COLO668 (cell line): ENCODE data around the gene ADCY9.
"Not testable (repeated sequence)": the region's sequence is repeated elsewhere in the genome, so short reads cannot be mapped to it uniquely, and the experiment has no call there.

Source experiments
- DNase-seq: peaks from one replicate; lab custom pipeline; 2025; ENCODE audit not compliant: unreplicated experiment; lab: John Stamatoyannopoulos, UW

ADCY9 gene

DNA sequence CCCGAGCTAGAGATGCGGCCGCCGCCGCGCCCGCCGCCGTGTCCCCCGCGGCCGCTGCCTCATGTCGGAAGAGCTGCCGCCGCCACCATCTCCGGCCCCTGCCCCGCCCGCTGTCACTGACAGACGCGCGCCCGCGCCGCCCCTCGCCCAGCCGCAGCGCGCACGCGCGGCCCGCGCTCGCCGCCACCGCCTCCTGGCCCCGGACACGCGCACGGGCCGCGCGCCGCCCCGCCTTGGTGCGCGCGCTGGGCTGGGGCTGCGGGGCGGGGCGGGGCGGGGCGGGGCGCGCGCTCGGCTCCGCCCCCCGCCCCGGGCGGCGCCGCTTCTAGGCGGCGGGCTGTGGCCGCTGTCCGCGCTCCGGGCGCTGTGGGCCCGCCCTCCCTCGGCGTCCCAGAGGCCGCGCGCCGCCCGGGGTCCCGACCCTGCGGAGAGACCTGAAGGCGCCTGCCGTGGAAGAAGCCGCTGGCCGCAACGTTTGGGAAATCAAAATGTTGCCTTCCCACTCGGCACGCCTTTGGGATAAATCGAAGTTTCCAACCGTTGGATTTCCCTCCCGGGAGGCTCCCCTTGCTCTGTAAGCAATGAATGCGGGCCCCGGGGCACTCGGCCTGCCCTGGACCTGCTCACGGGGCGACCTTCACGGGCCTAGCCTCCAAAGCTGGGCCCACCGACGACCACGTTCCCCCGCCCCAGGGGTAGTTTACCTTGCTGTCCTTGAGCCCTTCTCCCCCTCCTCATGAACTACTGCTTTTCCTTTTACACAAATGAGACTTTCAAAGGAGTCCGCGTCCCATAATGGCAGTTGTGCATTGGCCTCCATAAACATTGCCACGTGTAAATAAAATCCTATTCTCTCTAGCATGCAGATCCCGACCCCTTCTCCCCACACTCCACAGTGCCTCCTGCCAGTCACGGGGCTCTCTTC is at the start of gene ADCY9:
Gene ADCY9 (minus strand): TSS at position 118 of the 925 bp plus-strand sequence. CDS start 1,000 bp downstream, outside the sequence.
- DNase-seq: peak; percentile 94

DNA sequence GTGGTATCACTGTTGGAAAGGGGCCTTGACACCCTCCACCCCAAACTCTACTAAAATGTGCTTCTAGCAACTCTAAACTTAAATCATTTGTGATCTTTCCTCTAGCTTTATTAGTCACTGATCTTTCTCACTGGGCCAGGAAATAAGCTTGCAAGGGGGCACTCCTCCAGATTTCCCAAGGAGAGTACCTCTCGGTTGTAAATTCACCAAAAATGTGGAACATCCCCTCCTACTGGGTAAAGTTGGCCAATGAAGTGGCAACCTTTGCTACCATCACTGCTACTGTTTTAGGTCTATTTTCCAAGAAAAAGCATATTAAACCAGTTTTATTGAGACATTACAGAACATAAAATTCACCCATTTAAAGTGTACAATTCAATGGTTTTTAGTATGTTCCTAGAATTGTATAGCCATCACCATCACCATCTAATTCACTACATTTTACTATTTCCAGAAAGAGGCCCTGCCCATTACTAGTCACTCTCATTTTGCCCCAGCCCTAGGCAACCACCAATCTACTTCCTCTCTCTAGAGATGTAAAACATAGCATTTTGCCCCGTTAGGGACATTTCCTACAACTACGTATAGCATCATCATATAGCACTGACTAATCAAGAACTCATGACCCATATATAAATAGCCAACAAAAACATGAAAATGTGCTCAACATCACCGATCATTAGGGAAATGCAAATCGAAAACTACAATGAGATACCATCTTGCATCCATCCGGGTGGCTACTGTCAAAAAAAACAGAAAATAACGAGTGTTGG is 44.6 kb upstream of the ADCY9 start:
- DNase-seq: no peak

GRCh38 chr16:4159726-4160125 is 43.5 kb upstream of the ADCY9 start:
- DNase-seq: no peak

DNA sequence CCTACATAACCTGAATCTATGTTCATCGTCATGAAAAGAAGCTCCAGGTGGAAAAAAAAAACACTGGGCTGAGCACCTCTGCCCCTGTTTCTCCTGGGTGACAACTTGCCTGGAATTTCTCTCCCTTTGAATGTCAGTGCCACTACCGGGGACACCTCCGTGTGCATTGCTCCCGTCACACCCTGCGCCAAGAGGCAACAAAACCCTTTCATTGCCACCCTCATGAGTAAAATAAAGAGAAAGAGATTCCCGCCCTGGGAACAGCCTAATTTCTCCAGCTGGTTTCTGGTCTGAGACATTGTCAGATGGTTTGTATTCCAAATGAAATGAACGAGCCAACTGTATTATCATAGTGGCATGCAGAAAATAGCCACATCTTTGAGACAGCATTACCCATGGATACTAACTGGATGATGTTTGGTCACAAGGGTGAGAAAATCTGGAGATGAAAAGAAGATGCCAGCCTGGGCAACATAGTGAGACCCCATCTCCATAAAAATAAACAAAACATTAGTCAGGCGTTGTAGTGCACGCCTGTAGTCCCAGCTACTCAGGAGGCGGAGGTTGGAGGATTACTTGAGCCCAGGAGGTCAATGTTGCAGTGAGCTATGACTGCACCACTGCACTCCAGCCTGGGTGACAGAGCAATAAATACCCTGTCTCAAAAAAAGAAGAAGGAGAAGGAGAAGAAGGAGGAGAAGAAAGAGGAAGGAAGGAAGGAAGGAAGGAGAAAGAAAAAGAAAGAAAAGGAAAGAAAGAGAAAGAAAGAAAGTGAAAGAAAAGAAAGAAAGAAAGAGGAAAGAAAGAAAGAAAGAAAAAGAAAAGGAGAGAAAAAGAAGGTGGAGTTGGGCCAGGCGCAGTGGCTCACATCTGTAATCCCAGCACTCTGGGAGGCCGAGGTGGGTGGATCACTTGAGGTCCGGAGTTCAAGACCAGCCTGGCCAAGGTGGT is 42.2 kb upstream of the ADCY9 start:
- DNase-seq: no peak

DNA sequence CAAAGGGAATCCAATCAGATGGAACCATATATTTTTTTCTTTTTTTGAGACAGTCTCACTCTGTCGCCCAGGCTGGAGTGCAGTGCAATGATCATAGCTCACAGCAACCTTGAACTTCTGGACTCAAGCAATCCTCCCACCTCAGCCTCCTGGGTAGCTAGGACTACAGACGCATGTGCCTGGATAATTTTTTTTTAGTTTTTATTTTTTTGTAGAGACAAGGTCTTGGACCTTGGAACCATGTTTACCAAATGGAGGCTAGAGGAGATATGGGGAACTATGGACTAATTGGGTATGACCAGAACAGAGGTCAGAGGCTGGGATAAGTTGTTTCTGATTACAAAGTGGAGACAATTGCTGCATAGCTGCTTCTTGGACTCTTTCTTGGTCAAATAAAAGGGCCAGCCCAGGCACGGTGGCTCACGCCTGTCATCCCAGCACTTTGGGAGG is 41.2 kb upstream of the ADCY9 start:
- no peak for DNase-seq

DNA sequence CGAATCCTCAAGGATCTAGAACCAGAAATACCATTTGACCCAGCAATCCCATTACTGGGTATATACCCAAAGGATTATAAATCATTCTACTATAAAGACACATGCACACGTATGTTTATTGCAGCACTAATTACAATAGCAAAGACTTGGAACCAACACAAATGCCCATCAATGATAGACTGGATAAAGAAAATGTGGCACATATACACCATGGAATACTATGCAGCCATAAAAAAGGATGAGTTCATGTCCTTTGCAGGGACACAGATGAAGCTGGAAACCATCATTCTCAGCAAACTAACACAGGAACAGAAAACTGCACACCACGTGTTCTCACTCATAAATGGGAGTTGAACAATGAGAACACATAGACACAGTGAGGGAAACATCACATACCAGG is 40.3 kb upstream of the ADCY9 start:
- DNase-seq: not testable (repeated sequence)

DNA sequence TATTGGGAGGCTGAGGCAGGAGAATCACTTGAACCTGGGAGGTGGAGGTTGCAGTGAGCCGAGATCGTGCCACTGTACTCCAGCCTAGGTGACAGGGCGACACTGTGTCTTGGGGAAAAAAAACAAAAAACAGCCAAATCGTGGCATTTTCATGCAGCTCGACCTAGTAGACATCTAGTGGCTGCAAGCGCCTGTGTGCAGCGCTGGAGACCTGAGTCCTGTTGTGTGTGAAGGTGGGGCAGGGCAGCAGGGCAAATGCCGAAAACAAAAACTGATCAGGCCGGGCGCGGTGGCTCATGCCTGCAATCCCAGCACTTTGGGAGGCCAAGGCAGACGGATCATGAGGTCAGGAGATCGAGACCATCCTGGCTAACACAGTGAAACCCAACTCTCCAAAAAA is 37.1 kb upstream of the ADCY9 start:
- not testable (repeated sequence) for DNase-seq

DNA sequence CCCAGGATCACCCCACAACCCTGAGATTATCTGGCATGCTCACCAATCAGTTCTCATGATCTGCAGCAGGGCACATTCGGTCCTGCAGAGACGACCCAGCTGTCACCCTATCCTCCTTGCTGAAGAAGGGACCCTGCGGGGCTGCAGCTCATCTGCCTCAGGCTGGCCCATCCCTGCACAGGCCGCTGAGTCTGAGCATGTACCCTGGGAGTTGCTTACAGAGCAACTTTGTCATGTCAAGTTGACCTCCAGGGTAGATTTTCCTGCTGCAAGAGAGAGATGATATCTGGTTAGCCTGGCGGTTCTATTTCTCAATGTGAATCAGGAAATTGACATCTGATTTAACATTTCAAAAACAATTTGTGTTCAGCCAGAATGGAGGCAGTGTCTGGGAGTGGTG is 36.0 kb upstream of the ADCY9 start:
- no peak for DNase-seq

DNA sequence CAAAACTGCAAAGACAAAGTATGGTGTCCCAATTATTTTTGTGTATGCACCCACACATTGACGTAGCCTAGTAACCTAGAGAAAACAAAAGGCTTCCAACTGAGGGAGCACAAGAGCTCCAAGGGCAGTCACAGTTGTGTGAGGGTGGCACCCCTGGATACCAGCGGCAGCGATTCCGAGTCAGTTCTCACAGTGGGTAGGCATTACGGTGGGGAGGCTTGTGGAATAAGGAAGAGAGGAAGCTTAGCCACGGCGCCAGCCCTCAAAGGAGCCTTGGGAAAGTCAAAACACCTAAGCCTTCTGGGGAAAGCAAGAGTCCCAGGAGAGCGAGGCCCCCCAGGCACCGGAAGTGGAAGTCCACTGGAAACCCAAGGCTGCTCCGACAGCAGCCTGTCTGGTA is 31.0 kb upstream of the ADCY9 start:
- DNase-seq: no peak

DNA sequence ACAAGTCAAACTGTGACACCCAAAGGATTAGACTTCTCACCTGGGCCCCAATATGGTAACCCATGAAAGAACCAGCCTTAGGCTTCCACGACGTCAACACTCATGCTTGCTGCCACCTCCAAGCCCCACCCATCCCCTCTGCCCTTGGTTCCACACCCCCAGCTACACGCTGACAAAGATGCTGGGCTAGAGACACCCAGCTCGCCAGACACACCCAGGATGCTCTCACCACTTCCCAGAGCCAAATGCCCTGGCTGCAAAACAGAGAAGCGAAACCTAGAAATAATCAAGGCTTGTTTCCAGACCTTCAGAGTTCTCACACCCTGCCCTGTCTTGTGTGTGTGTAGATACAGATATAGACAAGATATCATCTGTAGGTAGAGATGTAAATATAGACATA is 26.0 kb upstream of the ADCY9 start:
- no peak for DNase-seq

- no peak for DNase-seq
Measured at GRCh38 chr16:4141604-4142003, 25.4 kb upstream of the ADCY9 start.

DNA sequence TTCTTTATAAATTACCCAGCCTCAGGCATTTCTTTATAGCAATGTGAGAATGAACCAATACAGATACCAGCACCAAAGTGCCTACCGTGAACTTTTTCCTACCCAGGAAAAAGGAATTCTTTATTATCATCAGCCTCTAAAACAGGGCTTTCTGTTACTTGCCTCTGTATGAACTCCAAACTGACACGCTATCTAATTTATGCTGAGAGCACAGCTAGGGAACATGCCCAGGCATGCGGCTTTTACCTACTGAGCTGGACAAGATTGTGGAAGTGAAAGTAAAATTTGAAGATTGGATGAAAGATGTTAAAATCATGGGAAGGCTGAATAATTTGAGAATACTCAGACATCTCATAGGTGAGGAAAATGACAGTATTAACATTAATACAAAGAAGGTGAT is 24.4 kb upstream of the ADCY9 start:
- DNase-seq: no peak

GRCh38 chr16:4139968-4140367 is 23.7 kb upstream of the ADCY9 start:
- DNase-seq: no peak

GRCh38 chr16:4138713-4139112 is 22.5 kb upstream of the ADCY9 start:
- no peak for DNase-seq

GRCh38 chr16:4137438-4137837 is 21.2 kb upstream of the ADCY9 start:
- no peak for DNase-seq

DNA sequence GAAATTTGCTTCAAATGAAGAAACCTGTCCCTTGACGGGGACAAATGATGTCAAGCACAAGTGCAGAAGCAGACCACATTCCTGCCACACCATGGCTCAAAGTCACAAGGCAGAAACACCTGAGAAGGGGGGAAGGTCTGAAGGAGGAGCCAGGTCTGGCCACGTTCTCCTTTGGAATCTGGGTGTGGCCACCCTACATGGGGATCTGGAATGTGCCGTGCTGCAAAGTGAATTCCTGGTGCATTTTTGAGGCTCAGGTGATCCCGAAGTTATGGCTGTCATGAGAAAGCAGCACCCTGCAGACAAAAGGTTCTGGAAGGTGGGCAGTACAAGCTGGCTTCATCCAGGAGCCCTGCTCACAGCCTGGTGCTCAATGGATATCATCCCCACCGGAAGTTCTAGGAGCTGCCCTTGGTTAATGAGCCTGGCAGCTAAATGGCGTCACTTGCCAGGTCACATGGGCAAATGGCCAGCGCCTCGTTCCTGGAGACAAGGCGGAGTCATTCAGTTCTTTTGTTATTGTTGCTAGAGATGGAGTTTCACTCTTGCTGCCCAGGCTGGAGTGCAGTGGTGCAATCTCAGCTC is 20.1 kb upstream of the ADCY9 start:
- peak; percentile 11 for DNase-seq

DNA sequence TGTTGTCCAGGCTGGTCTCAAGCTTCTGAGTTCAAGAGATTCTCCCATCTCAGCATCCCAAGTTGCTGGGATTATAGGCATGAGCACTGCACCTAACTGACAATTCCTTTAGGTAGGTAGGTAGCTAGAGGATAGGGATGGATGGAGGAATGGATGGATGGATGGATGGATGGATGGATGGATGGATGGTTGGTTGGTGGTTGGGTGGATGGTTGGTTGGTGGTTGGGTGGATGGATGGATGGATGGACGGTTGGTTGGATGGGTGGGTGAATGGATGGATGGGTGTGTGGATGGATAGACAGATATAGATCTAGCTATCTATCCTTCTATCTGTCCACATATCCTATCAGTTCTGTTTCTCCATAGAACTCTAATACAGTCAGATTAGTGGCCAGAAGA is 19.3 kb upstream of the ADCY9 start:
- DNase-seq: no peak

- no peak for DNase-seq
Measured at GRCh38 chr16:4133897-4134372, 17.7 kb upstream of the ADCY9 start.

DNA sequence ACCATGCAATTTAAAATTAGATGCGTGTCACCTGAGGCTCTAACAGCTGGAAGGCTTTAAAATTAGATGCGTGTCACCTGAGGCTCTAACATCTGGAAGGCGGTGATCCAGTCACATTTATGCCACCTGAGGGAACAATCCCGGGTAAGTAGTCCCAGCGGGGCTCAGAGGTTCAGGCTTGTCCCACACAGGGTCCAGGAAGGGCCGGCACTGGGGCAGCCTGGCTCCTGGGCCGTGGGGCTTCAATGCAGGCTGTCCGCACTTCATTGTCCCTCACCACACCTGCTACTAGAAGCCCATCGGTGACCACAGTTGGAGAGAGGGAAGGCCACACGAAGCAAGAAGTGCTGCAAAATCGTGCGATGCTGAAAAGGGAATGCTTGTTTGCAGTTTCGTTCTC is 15.4 kb upstream of the ADCY9 start:
- DNase-seq: no peak

GRCh38 chr16:4124535-4125294 is 8.5 kb upstream of the ADCY9 start:
- no peak for DNase-seq
